ENCODE measurements around the gene PLPPR3. TPM values are rescaled to one million over a fixed set of nuclear protein-coding genes. Genes with fewer than 3 reads are reported as not detected.
"Not testable (repeated sequence)": the region's sequence is repeated elsewhere in the genome, so short reads cannot be mapped to it uniquely, and the experiment has no call there.

Gene PLPPR3
- polyA plus RNA-seq, 1 donor: 5.2 TPM

GRCh38 chr19:862581-863314 is 41.0 kb upstream of the PLPPR3 start:
- Histone ChIP-seq H3K27me3 (ENCODE audit: control insufficient read depth, insufficient read depth, low read length) (peaks cover 25% of the 10 kb centered on the region), H3K4me3 (ENCODE audit: low read length) (no peak overlapping the region)
- peak; percentile 42 to 51 for DNase-seq

DNA sequence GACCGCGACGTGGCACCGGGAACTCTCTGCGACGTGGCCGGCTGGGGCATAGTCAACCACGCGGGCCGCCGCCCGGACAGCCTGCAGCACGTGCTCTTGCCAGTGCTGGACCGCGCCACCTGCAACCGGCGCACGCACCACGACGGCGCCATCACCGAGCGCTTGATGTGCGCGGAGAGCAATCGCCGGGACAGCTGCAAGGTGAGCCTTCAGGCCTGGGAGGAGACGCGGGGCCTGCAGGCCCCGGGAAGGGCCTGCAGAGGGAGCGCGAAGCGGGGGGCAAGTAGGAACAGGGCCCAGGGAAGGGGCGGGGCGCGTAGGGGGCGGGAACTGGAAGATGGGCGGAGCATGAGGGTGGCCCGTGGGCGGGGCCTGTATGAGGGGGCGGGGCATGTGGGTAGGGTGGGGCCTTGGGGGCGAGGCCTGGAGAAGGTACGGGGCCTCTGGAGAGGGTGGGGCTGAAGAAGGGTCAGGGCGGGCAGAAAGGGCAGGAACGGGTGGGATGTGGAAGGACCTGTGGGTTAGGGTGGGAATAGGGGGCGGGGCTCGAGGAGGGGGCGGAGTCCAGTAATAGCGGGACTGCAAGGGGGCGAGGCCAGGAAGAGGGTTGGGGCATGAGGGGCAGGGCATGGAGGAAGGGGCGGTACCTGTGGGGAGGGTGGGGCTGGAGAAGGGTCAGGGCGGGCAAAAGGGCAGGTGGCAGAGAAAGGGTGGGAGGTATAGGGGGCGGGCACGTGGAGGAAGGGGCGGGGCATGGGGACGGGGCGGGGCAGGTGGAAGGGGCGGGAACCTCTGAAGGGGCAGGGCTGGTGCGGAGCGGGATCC is 40.2 kb upstream of the PLPPR3 start:
- DNase-seq: peak; percentile 70 to 74
- WGBS (ENCODE audit: insufficient coverage, low lambda C conversion rate): no CpG with 5 or more reads among the region's 60 CpGs
- Histone ChIP-seq H3K4me1 (ENCODE audit: control insufficient read depth, insufficient read depth, low read length) (peaks cover 13% of the 10 kb centered on the region), H3K36me3 (ENCODE audit: control insufficient read depth, insufficient read depth, low read length) (no peaks in the 10 kb centered on the region), H3K4me3 (ENCODE audit: low read length) (no peak overlapping the region), H3K27ac (ENCODE audit: low read length) (no peak overlapping the region), H3K9me3 (ENCODE audit: control insufficient read depth, low read depth, low read length) (peaks cover 21% of the 10 kb centered on the region), H3K27me3 (ENCODE audit: control insufficient read depth, insufficient read depth, low read length) (peaks cover 25% of the 10 kb centered on the region)

More at GRCh38 chr19:862581-863314, 41.0 kb upstream of the PLPPR3 start:
- no CpG with 5 or more reads among the region's 48 CpGs for WGBS (ENCODE audit: insufficient coverage, low lambda C conversion rate)
- Histone ChIP-seq H3K4me1 (ENCODE audit: control insufficient read depth, insufficient read depth, low read length) (peaks cover 13% of the 10 kb centered on the region), H3K36me3 (ENCODE audit: control insufficient read depth, insufficient read depth, low read length) (peaks cover 6% of the 10 kb centered on the region), H3K9me3 (ENCODE audit: control insufficient read depth, low read depth, low read length) (peaks cover 22% of the 10 kb centered on the region), H3K27ac (ENCODE audit: low read length) (no peak overlapping the region)

DNA sequence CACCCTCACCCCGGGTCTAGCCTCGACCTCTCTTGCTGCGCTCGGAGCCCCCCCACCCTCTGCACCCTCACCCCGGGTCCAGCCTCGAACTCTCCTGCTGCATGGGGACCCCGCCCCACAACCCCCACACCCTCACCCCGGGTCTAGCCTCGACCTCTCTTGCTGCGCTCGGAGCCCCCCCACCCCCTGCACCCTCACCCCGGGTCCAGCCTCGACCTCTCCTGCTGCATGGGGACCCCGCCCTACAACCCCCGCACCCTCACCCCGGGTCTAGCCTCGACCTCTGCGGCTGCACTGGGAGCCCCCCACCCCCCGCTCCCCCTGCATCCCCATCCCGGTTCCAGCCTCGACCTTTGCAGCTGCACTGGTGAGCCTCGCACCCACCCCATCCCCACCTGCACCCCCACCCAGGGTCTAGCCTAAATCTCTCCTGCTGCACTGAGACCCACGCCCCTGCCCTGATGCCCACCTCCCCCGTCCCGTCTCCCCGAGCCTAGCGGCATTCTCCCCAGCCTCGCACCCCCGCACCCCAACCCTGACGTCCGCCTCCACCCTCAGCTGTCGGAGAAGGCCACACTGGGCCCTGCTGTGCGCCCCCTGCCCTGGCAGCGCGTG is 39.5 kb upstream of the PLPPR3 start:
- WGBS (ENCODE audit: insufficient coverage, low lambda C conversion rate): no CpG with 5 or more reads among the region's 35 CpGs
- peaks cover 13% of the 10 kb centered on the region for H3K4me1 ChIP-seq (ENCODE audit: control insufficient read depth, insufficient read depth, low read length)
- H3K27ac ChIP-seq (ENCODE audit: low read length): no peak overlapping the region
- H3K27me3 ChIP-seq (ENCODE audit: control insufficient read depth, insufficient read depth, low read length): peaks cover 25% of the 10 kb centered on the region
- H3K9me3 ChIP-seq (ENCODE audit: control insufficient read depth, low read depth, low read length): peaks cover 21% of the 10 kb centered on the region
- DNase-seq: no peak
- H3K36me3 ChIP-seq (ENCODE audit: control insufficient read depth, insufficient read depth, low read length): no peaks in the 10 kb centered on the region
- no peak overlapping the region for H3K4me3 ChIP-seq (ENCODE audit: low read length)

GRCh38 chr19:858868-859843 is 37.4 kb upstream of the PLPPR3 start, which contains the start of gene CFD:
Gene CFD, plus strand, starts transcription at chr19:859664. Its CDS starts 26 bp downstream, at chr19:859690.
- H3K4me3 ChIP-seq (ENCODE audit: low read length): peak within 1 kb of the TSS; percentile 34
- no peak within 1 kb of the TSS for H3K27ac ChIP-seq (ENCODE audit: low read length)
- DNase-seq: no peak
- peaks cover 13% of the 10 kb centered on the region for H3K4me1 ChIP-seq (ENCODE audit: control insufficient read depth, insufficient read depth, low read length)
- peaks cover 27% of the 10 kb centered on the region for H3K27me3 ChIP-seq (ENCODE audit: control insufficient read depth, insufficient read depth, low read length)
- no CpG with 5 or more reads among the region's 24 CpGs for WGBS (ENCODE audit: insufficient coverage, low lambda C conversion rate)
- H3K9me3 ChIP-seq (ENCODE audit: control insufficient read depth, low read depth, low read length): peaks cover 24% of the 10 kb centered on the region
- H3K36me3 ChIP-seq (ENCODE audit: control insufficient read depth, insufficient read depth, low read length): no peaks in the 10 kb centered on the region

DNA sequence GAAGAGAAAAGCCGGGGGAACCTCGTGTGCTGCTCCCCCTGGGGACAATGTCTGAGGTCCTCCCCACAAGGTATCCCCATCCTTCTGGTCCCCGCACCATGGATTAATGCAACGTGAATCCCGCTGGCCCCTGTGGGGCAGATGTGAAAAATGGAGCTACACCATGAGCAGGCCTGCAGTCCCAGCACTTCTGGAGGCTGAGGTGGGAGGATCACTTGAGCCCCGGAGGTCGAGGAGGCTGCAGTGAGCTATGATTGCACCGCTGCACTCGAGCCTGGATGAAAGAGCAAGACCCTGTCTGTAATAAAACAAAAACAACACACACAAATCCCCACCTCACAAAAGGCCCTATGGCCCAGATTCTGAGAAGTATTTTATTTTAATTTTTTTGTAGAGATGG is 36.5 kb upstream of the PLPPR3 start:
- peaks cover 33% of the 10 kb centered on the region for H3K27me3 ChIP-seq (ENCODE audit: control insufficient read depth, insufficient read depth, low read length)
- no peak for DNase-seq
- no CpG with 5 or more reads among the region's 9 CpGs for WGBS (ENCODE audit: insufficient coverage, low lambda C conversion rate)

DNA sequence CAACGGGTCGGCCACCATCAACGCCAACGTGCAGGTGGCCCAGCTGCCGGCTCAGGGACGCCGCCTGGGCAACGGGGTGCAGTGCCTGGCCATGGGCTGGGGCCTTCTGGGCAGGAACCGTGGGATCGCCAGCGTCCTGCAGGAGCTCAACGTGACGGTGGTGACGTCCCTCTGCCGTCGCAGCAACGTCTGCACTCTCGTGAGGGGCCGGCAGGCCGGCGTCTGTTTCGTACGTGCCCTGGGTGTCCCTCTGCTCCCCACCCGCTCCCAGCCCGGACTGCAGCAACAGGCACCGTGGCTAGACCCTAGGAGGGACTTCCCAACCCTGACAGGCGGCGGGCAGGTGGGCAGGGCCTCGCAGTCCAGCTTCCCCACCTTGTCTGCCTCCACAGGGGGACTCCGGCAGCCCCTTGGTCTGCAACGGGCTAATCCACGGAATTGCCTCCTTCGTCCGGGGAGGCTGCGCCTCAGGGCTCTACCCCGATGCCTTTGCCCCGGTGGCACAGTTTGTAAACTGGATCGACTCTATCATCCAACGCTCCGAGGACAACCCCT is 33.9 kb upstream of the PLPPR3 start:
- DNase-seq: no peak
- peaks cover 42% of the 10 kb centered on the region for H3K27me3 ChIP-seq (ENCODE audit: control insufficient read depth, insufficient read depth, low read length)

More for the DNA sequence above, 36.5 kb upstream of the PLPPR3 start:
- no peaks in the 10 kb centered on the region for H3K36me3 ChIP-seq (ENCODE audit: control insufficient read depth, insufficient read depth, low read length)
- peaks cover 13% of the 10 kb centered on the region for H3K4me1 ChIP-seq (ENCODE audit: control insufficient read depth, insufficient read depth, low read length)
- H3K4me3 ChIP-seq (ENCODE audit: low read length): no peak overlapping the region
- H3K9me3 ChIP-seq (ENCODE audit: control insufficient read depth, low read depth, low read length): peaks cover 22% of the 10 kb centered on the region
- no peak overlapping the region for H3K27ac ChIP-seq (ENCODE audit: low read length)

DNA sequence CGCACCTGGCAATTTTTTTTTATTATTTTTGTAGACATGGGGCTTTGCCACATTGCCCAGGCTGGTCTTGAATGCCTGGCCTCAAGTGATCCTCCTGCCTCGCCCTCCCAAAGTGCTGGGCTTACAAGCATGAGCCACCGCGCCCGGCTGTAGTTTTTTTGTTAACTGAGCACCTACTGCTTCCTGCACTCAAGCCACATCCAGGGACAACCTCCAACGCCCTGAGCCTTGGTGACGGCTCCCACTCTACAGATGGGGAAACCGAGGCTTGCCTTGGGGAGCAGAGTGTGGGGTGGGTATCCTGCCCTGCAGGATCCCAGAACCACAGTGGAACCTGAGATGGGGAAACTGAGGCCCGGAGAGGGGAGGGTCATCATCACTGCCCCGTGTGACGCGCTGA is 33.4 kb upstream of the PLPPR3 start:
- Histone ChIP-seq H3K36me3 (ENCODE audit: control insufficient read depth, insufficient read depth, low read length) (no peaks in the 10 kb centered on the region), H3K4me3 (ENCODE audit: low read length) (no peak overlapping the region), H3K9me3 (ENCODE audit: control insufficient read depth, low read depth, low read length) (peaks cover 16% of the 10 kb centered on the region), H3K27ac (ENCODE audit: low read length) (no peak overlapping the region), H3K27me3 (ENCODE audit: control insufficient read depth, insufficient read depth, low read length) (peaks cover 45% of the 10 kb centered on the region), H3K4me1 (ENCODE audit: control insufficient read depth, insufficient read depth, low read length) (peaks cover 16% of the 10 kb centered on the region)
- WGBS (ENCODE audit: insufficient coverage, low lambda C conversion rate): no CpG with 5 or more reads among the region's 12 CpGs
- DNase-seq: no peak

More for the DNA sequence above, 33.9 kb upstream of the PLPPR3 start:
- WGBS (ENCODE audit: insufficient coverage, low lambda C conversion rate): no CpG with 5 or more reads among the region's 40 CpGs
- Histone ChIP-seq H3K4me3 (ENCODE audit: low read length) (no peak overlapping the region), H3K4me1 (ENCODE audit: control insufficient read depth, insufficient read depth, low read length) (peaks cover 14% of the 10 kb centered on the region), H3K27ac (ENCODE audit: low read length) (no peak overlapping the region), H3K36me3 (ENCODE audit: control insufficient read depth, insufficient read depth, low read length) (no peaks in the 10 kb centered on the region), H3K9me3 (ENCODE audit: control insufficient read depth, low read depth, low read length) (peaks cover 16% of the 10 kb centered on the region)

DNA sequence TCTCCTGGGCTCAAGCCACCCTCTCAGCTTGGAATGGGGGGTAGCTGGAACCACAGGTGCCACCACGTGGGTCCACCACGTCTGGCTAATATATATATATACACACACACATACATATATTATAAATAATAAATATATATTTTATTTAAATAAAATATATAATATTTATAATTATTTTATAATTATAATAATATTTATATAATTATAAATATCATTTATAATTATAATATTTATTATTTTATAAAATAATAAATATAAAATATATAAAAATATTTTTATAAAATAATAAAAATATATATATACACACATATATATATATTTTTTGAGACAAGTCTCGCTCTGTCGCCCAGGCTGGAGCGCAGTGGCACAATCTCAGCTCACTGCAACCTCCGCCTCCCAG is 32.8 kb upstream of the PLPPR3 start:
- Histone ChIP-seq H3K27ac (ENCODE audit: low read length) (no peak overlapping the region), H3K9me3 (ENCODE audit: control insufficient read depth, low read depth, low read length) (peaks cover 15% of the 10 kb centered on the region), H3K4me1 (ENCODE audit: control insufficient read depth, insufficient read depth, low read length) (peaks cover 12% of the 10 kb centered on the region), H3K36me3 (ENCODE audit: control insufficient read depth, insufficient read depth, low read length) (no peaks in the 10 kb centered on the region), H3K27me3 (ENCODE audit: control insufficient read depth, insufficient read depth, low read length) (peaks cover 39% of the 10 kb centered on the region), H3K4me3 (ENCODE audit: low read length) (no peak overlapping the region)
- no peak for DNase-seq
- no CpG with 5 or more reads among the region's 6 CpGs for WGBS (ENCODE audit: insufficient coverage, low lambda C conversion rate)

DNA sequence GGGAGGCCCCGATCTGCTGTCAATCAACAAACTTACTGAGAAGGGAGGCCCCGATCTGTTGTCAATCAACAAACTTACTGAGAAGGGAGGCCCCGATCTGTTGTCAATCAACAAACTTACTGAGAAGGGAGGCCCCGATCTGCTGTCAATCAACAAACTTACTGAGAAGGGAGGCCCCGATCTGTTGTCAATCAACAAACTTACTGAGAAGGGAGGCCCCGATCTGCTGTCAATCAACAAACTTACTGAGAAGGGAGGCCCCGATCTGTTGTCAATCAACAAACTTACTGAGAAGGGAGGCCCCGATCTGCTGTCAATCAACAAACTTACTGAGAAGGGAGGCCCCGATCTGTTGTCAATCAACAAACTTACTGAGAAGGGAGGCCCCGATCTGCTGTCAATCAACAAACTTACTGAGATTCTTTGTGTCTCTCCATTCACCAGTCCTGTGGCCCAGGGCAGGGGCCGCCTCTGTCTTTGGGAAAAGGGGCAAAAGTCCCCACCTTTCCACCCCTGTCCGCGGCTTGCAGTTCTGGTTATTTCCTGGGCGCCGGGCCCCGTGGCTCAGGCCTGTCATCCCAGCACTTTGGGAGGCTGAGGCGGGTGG is 32.0 kb upstream of the PLPPR3 start:
- not testable (repeated sequence) for H3K9me3 ChIP-seq (ENCODE audit: control insufficient read depth, low read depth, low read length); H3K27ac ChIP-seq (ENCODE audit: low read length); DNase-seq; H3K4me1 ChIP-seq (ENCODE audit: control insufficient read depth, insufficient read depth, low read length); H3K4me3 ChIP-seq (ENCODE audit: low read length); H3K36me3 ChIP-seq (ENCODE audit: control insufficient read depth, insufficient read depth, low read length)
- WGBS (ENCODE audit: insufficient coverage, low lambda C conversion rate): no CpG with 5 or more reads among the region's 17 CpGs
- H3K27me3 ChIP-seq (ENCODE audit: control insufficient read depth, insufficient read depth, low read length): peaks cover 36% of the 10 kb centered on the region

Data from large intestine (tissue), 3 donors.